Stimulated activated CD4-positive, alpha-beta T cell treated with anti-CD3 and anti-CD28 coated beads, TNF-alpha, amount 100 ng/mL, for 4 hours (primary cell): ENCODE data around the gene IKZF4.
"Not testable (repeated sequence)": the region's sequence is repeated elsewhere in the genome, so short reads cannot be mapped to it uniquely, and the experiment has no call there.

Source experiments
- DNase-seq, 3 experiments: peaks; one replicate each; pipeline ENCODE4 v3.0.0-alpha.2; 2020; ENCODE audit warnings: low read depth in 3 of 3

IKZF4 gene

GRCh38 chr12:56040151-56040550 is 19.3 kb downstream of the IKZF4 start:
- no peak for DNase-seq

GRCh38 chr12:56040963-56041551 is 20.2 kb downstream of the IKZF4 start:
- DNase-seq, result no peak

- peak; percentile 65 to 81 (median 78) for DNase-seq
Measured at GRCh38 chr12:56041552-56042429, 20.9 kb downstream of the IKZF4 start, which contains the start of gene RPS26. Gene RPS26, plus strand, starts transcription at chr12:56041918. Its CDS starts 249 bp downstream, at chr12:56042167.

- DNase-seq, result not testable (repeated sequence)
Measured at GRCh38 chr12:56042430-56042813, 21.6 kb downstream of the IKZF4 start.

- DNase-seq, result no peak
Measured at GRCh38 chr12:56042843-56043242, 22.0 kb downstream of the IKZF4 start.

GRCh38 chr12:56046027-56046780 is 25.4 kb downstream of the IKZF4 start:
- DNase-seq, result no peak

- DNase-seq, result no peak
Measured at GRCh38 chr12:56053407-56053893, 32.6 kb downstream of the IKZF4 start.

- DNase-seq, result not testable (repeated sequence)
Measured at GRCh38 chr12:56059964-56060363, 39.1 kb downstream of the IKZF4 start.

GRCh38 chr12:56061982-56062381 is 41.1 kb downstream of the IKZF4 start:
- DNase-seq, result no peak

- no peak for DNase-seq
Measured at GRCh38 chr12:56062996-56063395, 42.2 kb downstream of the IKZF4 start.

- no peak for DNase-seq
Measured at GRCh38 chr12:56071648-56072047, 50.8 kb downstream of the IKZF4 start.

- no peak for DNase-seq
Measured at GRCh38 chr12:56074396-56074795, 53.6 kb downstream of the IKZF4 start.

GRCh38 chr12:56077966-56078365 is 57.1 kb downstream of the IKZF4 start:
- DNase-seq, result not testable (repeated sequence)

- DNase-seq, result no peak
Measured at GRCh38 chr12:56078427-56078826, 57.6 kb downstream of the IKZF4 start.

GRCh38 chr12:56078931-56079722 is 58.3 kb downstream of the IKZF4 start:
- DNase-seq, result peak in 2 of 3 experiments; percentile 19 to 25

GRCh38 chr12:56079723-56080555 is 59.1 kb downstream of the IKZF4 start, which contains the start of gene ERBB3:
Gene ERBB3, plus strand, starts transcription at chr12:56080165. Its CDS starts 136 bp downstream, at chr12:56080301.
- DNase-seq, result peak; percentile 39 to 58 (median 41)

GRCh38 chr12:56080556-56081138 is 59.8 kb downstream of the IKZF4 start:
- no peak for DNase-seq

GRCh38 chr12:56081393-56082347 is 60.8 kb downstream of the IKZF4 start:
- no peak for DNase-seq

GRCh38 chr12:56082382-56082781 is 61.5 kb downstream of the IKZF4 start:
- DNase-seq, result no peak
